ENCODE measurements around the gene UGT2B17.
"Not testable (repeated sequence)": the region's sequence is repeated elsewhere in the genome, so short reads cannot be mapped to it uniquely, and the experiment has no call there.

UGT2B17 gene

DNA sequence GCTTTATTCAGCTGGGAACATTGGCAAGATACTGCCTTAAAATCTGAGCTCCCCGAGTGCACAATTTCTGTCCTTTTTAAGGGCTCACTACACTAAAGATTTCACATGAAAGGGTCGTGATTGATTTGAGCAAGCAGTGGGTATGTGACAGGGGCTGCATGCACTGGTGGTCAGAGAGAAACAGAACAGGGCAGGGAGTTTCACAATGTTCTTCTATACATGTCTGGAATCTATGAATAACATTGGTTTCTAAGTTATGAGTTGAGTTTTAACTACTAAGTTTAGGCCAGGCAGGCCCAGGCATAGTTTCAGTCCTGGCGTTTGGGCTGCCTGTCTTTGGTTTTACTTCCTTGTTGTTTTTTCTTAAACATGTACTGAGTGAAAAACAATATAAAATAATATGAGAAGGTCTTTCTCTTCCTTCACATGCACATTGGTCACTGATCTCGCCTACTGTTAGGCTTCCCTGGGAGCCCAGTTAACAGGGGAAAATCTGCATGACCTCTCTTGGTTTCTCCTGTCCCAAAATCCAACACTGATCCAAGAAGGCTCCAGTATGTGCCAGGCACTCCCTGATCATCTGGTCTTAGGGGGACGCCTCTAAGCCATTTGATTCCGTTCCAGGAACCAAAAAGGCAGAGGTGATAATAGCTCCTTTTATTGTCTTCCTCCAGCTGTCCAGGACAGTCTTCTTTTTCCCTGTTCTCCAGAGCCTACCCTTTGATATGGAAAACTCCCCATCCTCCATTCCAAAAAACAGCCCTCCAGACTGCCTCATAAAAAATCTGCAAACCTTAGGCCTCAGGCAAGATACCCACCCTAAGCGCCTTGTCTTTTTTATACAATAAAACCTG, at the start of gene UGT2B17:
TSS of gene UGT2B17 (minus strand) at position 51 of the 854 bp plus-strand sequence. CDS start 7,838 bp downstream, outside the sequence.
- Histone ChIP-seq H3K36me3 (ENCODE audit: control insufficient read depth, insufficient read depth, low read length) (no peaks in the 10 kb centered on the region), H3K4me3 (ENCODE audit: low read depth, low read length) (no peak within 1 kb of the TSS), H3K9me3 (ENCODE audit: control insufficient read depth, insufficient read depth, low read length) (no peaks in the 10 kb centered on the region), H3K4me1 (ENCODE audit: control insufficient read depth, insufficient read depth, low read length) (no peaks in the 10 kb centered on the region), H3K27me3 (ENCODE audit: control insufficient read depth, insufficient read depth, low read length) (no peaks in the 10 kb centered on the region), H3K9ac (ENCODE audit: low read depth, low read length) (no peak within 1 kb of the TSS)

DNA sequence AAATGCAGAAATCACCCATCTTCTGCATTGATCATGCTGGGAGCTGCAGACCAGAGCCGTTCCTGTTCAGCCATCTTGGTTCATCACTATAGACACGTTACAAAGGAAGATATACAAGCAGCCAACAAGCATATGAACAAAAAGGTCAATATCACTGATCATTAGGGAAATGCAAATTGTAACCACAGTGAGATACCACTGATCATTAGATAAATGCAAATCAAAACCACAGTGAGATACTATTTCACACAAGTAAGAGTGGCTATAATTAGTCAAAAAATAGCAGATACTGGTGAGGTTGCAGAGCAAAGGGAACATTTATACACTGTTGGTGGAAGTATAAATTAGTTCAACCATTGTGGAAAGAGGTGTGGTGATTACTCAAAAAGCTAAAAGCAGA, 46.6 kb upstream of the UGT2B17 start:
- H3K36me3 ChIP-seq (ENCODE audit: control insufficient read depth, insufficient read depth, low read length); H3K4me1 ChIP-seq (ENCODE audit: control insufficient read depth, insufficient read depth, low read length); H3K9ac ChIP-seq (ENCODE audit: low read depth, low read length): not testable (repeated sequence)

DNA sequence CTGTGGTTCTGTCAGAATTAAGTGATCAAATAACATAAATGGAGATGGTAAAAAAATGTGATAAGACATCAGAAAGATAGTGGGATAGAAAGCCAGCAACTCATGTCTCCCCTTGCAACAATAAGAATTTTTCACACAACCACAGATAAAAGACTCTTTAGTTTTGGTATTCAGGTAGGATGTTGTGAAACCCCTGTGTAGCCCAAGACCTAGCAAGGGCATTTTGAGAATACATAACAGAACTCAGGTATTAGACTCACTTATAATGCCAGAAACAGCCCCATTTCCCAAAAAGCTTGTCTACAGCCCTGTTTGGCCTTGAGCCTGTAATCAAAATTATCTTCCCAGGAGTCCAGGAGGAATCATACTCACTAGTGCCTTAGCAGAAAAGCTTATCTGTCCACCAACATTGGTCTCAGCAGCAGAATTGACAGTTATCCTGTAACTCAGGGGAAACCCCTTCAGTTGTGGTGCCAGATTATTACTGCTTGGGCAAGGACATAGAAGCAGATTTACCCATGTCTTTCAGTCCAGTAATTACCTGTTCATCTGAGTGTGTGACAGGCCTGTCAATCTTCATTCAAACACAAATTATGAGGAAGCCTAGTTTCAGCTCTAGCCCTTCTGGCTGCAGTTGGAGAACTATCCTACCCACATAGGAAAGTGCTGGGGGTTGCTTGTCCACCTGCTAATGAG, 41.0 kb upstream of the UGT2B17 start:
- Histone ChIP-seq H3K4me1 (ENCODE audit: control insufficient read depth, insufficient read depth, low read length) (no peaks in the 10 kb centered on the region), H3K27me3 (ENCODE audit: control insufficient read depth, insufficient read depth, low read length) (no peaks in the 10 kb centered on the region), H3K9me3 (ENCODE audit: control insufficient read depth, insufficient read depth, low read length) (no peaks in the 10 kb centered on the region), H3K36me3 (ENCODE audit: control insufficient read depth, insufficient read depth, low read length) (no peaks in the 10 kb centered on the region), H3K9ac (ENCODE audit: low read depth, low read length) (no peak overlapping the region), H3K4me3 (ENCODE audit: low read depth, low read length) (no peak overlapping the region)

More for the DNA sequence above, 46.6 kb upstream of the UGT2B17 start:
- H3K4me3 ChIP-seq (ENCODE audit: low read depth, low read length); H3K9me3 ChIP-seq (ENCODE audit: control insufficient read depth, insufficient read depth, low read length); H3K27me3 ChIP-seq (ENCODE audit: control insufficient read depth, insufficient read depth, low read length): not testable (repeated sequence)

DNA sequence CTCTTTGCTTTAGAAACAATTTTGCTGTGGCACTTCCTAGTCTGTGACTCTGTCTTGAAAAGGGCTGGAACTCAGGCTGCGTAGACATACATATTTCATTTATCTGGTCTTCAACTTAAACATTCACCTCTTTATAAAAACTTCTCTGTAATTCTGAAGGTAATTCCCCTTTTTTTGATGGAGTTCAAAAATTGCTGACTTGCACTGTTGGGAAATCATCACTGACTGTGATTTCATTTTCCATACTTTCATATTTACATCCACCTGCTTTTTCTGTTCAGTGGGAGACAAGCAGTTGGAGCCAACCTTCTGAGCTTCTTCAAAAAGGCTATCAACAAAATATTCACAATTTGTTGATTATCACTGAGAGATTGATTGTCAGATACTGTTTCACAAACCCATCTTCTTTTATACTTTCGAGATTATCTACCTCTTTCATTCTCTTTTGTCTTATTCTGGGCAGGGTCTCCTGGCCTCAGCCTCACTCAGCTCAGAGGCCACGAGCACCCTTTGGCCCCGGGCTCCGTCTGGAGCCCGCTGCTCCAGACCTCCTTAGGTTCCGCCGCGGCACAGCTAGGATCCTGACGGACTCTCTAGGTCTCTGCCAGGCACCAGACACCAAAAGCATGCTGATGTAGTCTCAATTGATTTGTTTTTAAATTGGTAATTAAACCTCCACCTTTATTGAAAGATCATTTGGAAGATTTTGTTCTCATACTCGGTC, 39.7 kb upstream of the UGT2B17 start:
- Histone ChIP-seq H3K9me3 (ENCODE audit: control insufficient read depth, insufficient read depth, low read length) (no peaks in the 10 kb centered on the region), H3K27me3 (ENCODE audit: control insufficient read depth, insufficient read depth, low read length) (no peaks in the 10 kb centered on the region), H3K4me3 (ENCODE audit: low read depth, low read length) (no peak overlapping the region), H3K36me3 (ENCODE audit: control insufficient read depth, insufficient read depth, low read length) (no peaks in the 10 kb centered on the region), H3K9ac (ENCODE audit: low read depth, low read length) (no peak overlapping the region), H3K4me1 (ENCODE audit: control insufficient read depth, insufficient read depth, low read length) (no peaks in the 10 kb centered on the region)

DNA sequence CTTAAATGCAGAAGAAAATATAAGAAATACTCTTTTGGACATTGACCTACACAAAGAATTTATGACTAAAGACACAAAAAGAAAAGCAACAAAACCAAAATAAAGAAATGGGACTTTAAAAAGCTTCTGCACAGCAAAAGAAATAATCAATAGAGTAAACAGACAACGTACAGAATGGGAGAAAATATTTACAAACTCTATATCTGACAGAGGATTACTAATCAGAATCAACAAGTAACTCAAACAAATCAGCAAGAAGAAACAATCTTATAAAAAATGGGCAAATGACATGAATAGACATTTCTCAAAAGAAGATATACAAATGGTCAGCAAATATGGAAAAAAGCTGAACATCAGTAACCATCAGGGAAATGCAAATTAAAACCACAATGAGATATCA, 37.6 kb upstream of the UGT2B17 start:
- no peaks in the 10 kb centered on the region for H3K36me3 ChIP-seq (ENCODE audit: control insufficient read depth, insufficient read depth, low read length)
- H3K27me3 ChIP-seq (ENCODE audit: control insufficient read depth, insufficient read depth, low read length), result no peaks in the 10 kb centered on the region
- H3K4me1 ChIP-seq (ENCODE audit: control insufficient read depth, insufficient read depth, low read length), result no peaks in the 10 kb centered on the region
- H3K4me3 ChIP-seq (ENCODE audit: low read depth, low read length), result no peak overlapping the region
- no peaks in the 10 kb centered on the region for H3K9me3 ChIP-seq (ENCODE audit: control insufficient read depth, insufficient read depth, low read length)
- no peak overlapping the region for H3K9ac ChIP-seq (ENCODE audit: low read depth, low read length)

DNA sequence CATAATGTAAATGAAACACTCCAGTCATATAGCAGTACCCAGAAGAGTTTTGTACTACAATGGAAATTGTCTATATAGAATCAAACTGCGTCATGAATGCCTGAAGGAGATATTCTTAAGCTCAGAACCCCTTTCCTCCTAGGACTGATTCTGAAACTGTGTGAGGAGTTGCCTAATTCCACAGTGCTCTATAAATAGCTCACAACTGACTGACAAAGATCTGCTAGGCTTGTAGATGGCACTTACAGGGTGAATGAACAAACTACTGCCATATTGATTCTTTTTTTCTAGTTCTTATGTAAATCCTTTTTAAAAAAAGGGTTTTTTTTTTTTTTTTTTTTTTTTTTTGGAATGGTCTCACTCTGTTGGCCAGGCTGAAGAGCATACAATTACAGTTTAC, 30.1 kb upstream of the UGT2B17 start:
- H3K27me3 ChIP-seq (ENCODE audit: control insufficient read depth, insufficient read depth, low read length), result no peaks in the 10 kb centered on the region
- H3K9ac ChIP-seq (ENCODE audit: low read depth, low read length), result no peak overlapping the region
- no peaks in the 10 kb centered on the region for H3K9me3 ChIP-seq (ENCODE audit: control insufficient read depth, insufficient read depth, low read length)
- no peaks in the 10 kb centered on the region for H3K4me1 ChIP-seq (ENCODE audit: control insufficient read depth, insufficient read depth, low read length)
- H3K4me3 ChIP-seq (ENCODE audit: low read depth, low read length), result no peak overlapping the region
- H3K36me3 ChIP-seq (ENCODE audit: control insufficient read depth, insufficient read depth, low read length), result no peaks in the 10 kb centered on the region

DNA sequence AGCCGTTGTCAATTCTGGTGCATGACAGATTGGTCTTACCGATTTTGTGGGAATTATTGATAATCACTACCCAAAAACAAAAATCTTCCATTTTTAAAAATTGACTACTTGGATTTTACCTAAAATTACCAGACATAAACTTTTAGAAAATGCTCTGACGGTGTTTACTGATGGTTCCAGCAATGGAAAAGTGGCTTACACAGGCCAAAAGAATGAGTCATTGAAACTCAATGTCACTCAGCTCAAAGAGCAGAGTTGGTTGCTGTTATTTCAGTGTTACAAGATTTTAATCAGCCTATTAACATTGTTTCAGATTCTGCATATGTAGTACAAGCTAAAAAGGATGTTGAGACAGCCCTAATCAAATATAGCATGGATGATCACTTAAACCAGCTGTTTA, 23.0 kb upstream of the UGT2B17 start:
- H3K27me3 ChIP-seq (ENCODE audit: control insufficient read depth, insufficient read depth, low read length), result no peaks in the 10 kb centered on the region
- H3K9me3 ChIP-seq (ENCODE audit: control insufficient read depth, insufficient read depth, low read length), result no peaks in the 10 kb centered on the region
- no peak overlapping the region for H3K9ac ChIP-seq (ENCODE audit: low read depth, low read length)
- no peaks in the 10 kb centered on the region for H3K4me1 ChIP-seq (ENCODE audit: control insufficient read depth, insufficient read depth, low read length)
- H3K4me3 ChIP-seq (ENCODE audit: low read depth, low read length), result no peak overlapping the region
- no peaks in the 10 kb centered on the region for H3K36me3 ChIP-seq (ENCODE audit: control insufficient read depth, insufficient read depth, low read length)

DNA sequence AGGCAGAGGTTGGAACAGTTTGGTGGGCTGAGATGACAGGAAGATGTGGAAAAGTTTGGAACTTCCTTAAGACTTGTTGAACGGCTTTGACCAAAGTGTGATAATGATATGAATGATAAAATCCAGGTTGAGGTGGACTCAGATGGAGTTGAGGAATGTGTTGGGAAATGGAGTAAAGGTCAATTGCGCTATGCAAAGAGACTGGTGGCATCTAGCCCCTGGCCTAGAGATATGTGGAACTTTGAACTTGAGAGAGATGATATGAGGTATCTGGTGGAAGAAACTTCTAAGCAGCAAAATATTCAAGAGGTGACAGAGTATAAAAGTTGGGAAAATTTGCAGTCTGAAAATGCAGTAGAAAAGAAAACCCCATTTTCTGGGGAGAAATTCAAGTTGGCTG, 21.4 kb upstream of the UGT2B17 start:
- Histone ChIP-seq H3K27me3 (ENCODE audit: control insufficient read depth, insufficient read depth, low read length) (no peaks in the 10 kb centered on the region), H3K9me3 (ENCODE audit: control insufficient read depth, insufficient read depth, low read length) (no peaks in the 10 kb centered on the region), H3K4me3 (ENCODE audit: low read depth, low read length) (no peak overlapping the region), H3K9ac (ENCODE audit: low read depth, low read length) (no peak overlapping the region), H3K4me1 (ENCODE audit: control insufficient read depth, insufficient read depth, low read length) (no peaks in the 10 kb centered on the region), H3K36me3 (ENCODE audit: control insufficient read depth, insufficient read depth, low read length) (no peaks in the 10 kb centered on the region)

DNA sequence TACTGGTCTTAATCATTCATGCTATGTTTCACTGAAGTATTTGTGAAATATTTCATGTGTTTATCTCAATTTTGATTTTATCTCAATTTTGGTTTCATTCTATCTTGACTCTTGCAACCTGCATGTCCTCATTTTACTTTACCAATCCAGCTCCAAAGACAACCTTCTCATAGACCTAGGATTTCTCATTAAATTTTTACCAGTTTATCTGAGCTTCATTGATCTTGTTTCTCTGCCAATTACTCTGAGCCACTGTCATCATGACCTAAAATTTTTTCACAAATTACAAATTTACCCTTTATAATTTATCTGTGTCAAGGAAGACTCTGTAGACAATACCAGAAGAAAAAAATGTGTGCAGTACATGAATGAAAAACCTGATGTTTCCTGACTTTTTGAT, 18.6 kb upstream of the UGT2B17 start:
- Histone ChIP-seq H3K9me3 (ENCODE audit: control insufficient read depth, insufficient read depth, low read length) (no peaks in the 10 kb centered on the region), H3K4me3 (ENCODE audit: low read depth, low read length) (no peak overlapping the region), H3K36me3 (ENCODE audit: control insufficient read depth, insufficient read depth, low read length) (no peaks in the 10 kb centered on the region), H3K4me1 (ENCODE audit: control insufficient read depth, insufficient read depth, low read length) (no peaks in the 10 kb centered on the region), H3K27me3 (ENCODE audit: control insufficient read depth, insufficient read depth, low read length) (no peaks in the 10 kb centered on the region), H3K9ac (ENCODE audit: low read depth, low read length) (no peak overlapping the region)

DNA sequence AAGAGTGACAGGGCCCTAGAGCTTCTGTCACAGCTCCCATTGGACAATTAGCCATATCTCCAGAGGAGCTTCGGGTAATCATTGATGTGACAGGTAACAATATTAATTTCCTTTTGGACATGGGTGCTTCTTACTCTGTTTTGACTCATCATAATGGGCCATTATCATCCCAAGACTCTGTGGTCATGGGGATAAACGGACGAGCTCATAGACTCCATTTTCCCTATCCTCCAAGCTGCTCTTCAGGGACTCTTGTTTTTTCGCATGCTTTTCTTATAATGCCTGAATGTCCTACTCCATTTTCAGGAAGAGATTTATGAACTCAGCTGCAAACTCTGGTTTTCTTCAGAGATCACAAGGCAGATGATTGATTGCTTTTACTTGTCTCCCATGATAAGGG, 17.0 kb upstream of the UGT2B17 start:
- no peaks in the 10 kb centered on the region for H3K36me3 ChIP-seq (ENCODE audit: control insufficient read depth, insufficient read depth, low read length)
- H3K9ac ChIP-seq (ENCODE audit: low read depth, low read length), result no peak overlapping the region
- H3K4me1 ChIP-seq (ENCODE audit: control insufficient read depth, insufficient read depth, low read length), result no peaks in the 10 kb centered on the region
- no peaks in the 10 kb centered on the region for H3K9me3 ChIP-seq (ENCODE audit: control insufficient read depth, insufficient read depth, low read length)
- H3K4me3 ChIP-seq (ENCODE audit: low read depth, low read length), result no peak overlapping the region
- no peaks in the 10 kb centered on the region for H3K27me3 ChIP-seq (ENCODE audit: control insufficient read depth, insufficient read depth, low read length)

DNA sequence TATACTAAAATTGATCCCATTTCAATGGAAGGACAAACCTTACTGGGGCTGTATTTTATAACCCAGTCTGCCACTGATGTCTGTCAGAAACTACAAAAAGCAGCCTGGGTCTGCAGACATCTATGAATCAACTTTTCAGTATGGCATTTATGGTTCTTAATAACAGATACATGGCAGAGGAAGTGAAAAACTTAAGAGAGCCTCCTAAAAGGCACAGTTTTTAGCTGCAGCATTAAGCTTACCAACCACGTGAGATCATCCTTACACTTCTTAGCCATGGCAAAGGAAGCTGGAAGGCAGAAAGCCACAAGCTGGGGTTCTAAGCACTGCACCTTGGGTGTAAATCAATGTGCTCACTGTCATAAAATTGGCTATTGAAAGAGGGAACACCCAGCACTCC, 16.6 kb upstream of the UGT2B17 start:
- Histone ChIP-seq H3K4me3 (ENCODE audit: low read depth, low read length) (no peak overlapping the region), H3K9ac (ENCODE audit: low read depth, low read length) (no peak overlapping the region), H3K36me3 (ENCODE audit: control insufficient read depth, insufficient read depth, low read length) (no peaks in the 10 kb centered on the region), H3K9me3 (ENCODE audit: control insufficient read depth, insufficient read depth, low read length) (no peaks in the 10 kb centered on the region), H3K27me3 (ENCODE audit: control insufficient read depth, insufficient read depth, low read length) (no peaks in the 10 kb centered on the region), H3K4me1 (ENCODE audit: control insufficient read depth, insufficient read depth, low read length) (no peaks in the 10 kb centered on the region)

Data from iPS-15b (cell line).